ENCODE results near the gene MCCC2. TPM values are rescaled to one million over a fixed set of nuclear protein-coding genes. Genes with fewer than 3 reads are reported as not detected.
A peak's percentile ranks its signal among the peaks of the same experiment; 100 is the strongest.

Gene MCCC2
- total and polyA plus RNA-seq, 2 donors from 2014 or later: 57.7 to 61.0 TPM

GRCh38 chr5:71693828-71694427 lies 106.8 kb downstream of the MCCC2 start:
- no peak for TF ChIP-seq CTCF (IDR thresholded peaks at IDR 0.05; ENCODE audit: borderline replicate concordance, extremely low read depth, insufficient read depth)
- Histone ChIP-seq H3K4me3 (ENCODE audit: low read length in 3 of 3) (no peak overlapping the region), H3K27me3 (ENCODE audit: control insufficient read depth, insufficient read depth, low read length) (no peaks in the 10 kb centered on the region), H3K9ac (ENCODE audit: low read length in 3 of 3) (no peak overlapping the region), H3K27ac (ENCODE audit: low read depth in 2 of 2, low read length in 2 of 2) (no peak overlapping the region), H3K9me3 (ENCODE audit: control insufficient read depth in 2 of 3, insufficient read depth in 1 of 3, low read length in 3 of 3) (no peaks in the 10 kb centered on the region), H3K36me3 (ENCODE audit: control insufficient read depth in 2 of 3, insufficient read depth in 3 of 3, low read length in 3 of 3) (no peaks in the 10 kb centered on the region), H3K4me1 (ENCODE audit: control insufficient read depth in 2 of 3, insufficient read depth in 2 of 3, low read depth in 1 of 3, low read length in 3 of 3) (peaks cover 0 to 2% (median 0%) of the 10 kb centered on the region in 3 donors)
- DNase-seq (peak in 3 of 5 donors; percentile 24 to 50 (median 41)), FAIRE-seq (no peak)
- intact Hi-C loops (cut with DNase I): no loop called here

GRCh38 chr5:71695071-71695470 lies 107.9 kb downstream of the MCCC2 start:
- Histone ChIP-seq H3K9me3 (ENCODE audit: control insufficient read depth in 2 of 3, insufficient read depth in 1 of 3, low read length in 3 of 3) (no peaks in the 10 kb centered on the region), H3K27ac (ENCODE audit: low read depth in 2 of 2, low read length in 2 of 2) (no peak overlapping the region), H3K36me3 (ENCODE audit: control insufficient read depth in 2 of 3, insufficient read depth in 3 of 3, low read length in 3 of 3) (no peaks in the 10 kb centered on the region), H3K4me1 (ENCODE audit: control insufficient read depth in 2 of 3, insufficient read depth in 2 of 3, low read depth in 1 of 3, low read length in 3 of 3) (peaks cover 0 to 2% (median 0%) of the 10 kb centered on the region in 3 donors), H3K27me3 (ENCODE audit: control insufficient read depth, insufficient read depth, low read length) (no peaks in the 10 kb centered on the region), H3K4me3 (ENCODE audit: low read length in 3 of 3) (no peak overlapping the region), H3K9ac (ENCODE audit: low read length in 3 of 3) (no peak overlapping the region)
- FAIRE-seq: no peak
- no peak for DNase-seq
- intact Hi-C loops (cut with DNase I): no loop called here
- TF ChIP-seq CTCF (IDR thresholded peaks at IDR 0.05; ENCODE audit: borderline replicate concordance, extremely low read depth, insufficient read depth): no peak

- no peak overlapping the region for H3K4me3 ChIP-seq (ENCODE audit: low read length in 3 of 3)
- no peaks in the 10 kb centered on the region for H3K36me3 ChIP-seq (ENCODE audit: control insufficient read depth in 2 of 3, insufficient read depth in 3 of 3, low read length in 3 of 3)
- FAIRE-seq (no peak), DNase-seq (peak in 2 of 5 donors; percentile 14 to 16)
- H3K4me1 ChIP-seq (ENCODE audit: control insufficient read depth in 2 of 3, insufficient read depth in 2 of 3, low read depth in 1 of 3, low read length in 3 of 3): peaks cover 0 to 2% (median 0%) of the 10 kb centered on the region in 3 donors
- H3K9me3 ChIP-seq (ENCODE audit: control insufficient read depth in 2 of 3, insufficient read depth in 1 of 3, low read length in 3 of 3): no peaks in the 10 kb centered on the region
- no peak overlapping the region for H3K27ac ChIP-seq (ENCODE audit: low read depth in 2 of 2, low read length in 2 of 2)
- intact Hi-C loops (cut with DNase I): no loop called here
- H3K9ac ChIP-seq (ENCODE audit: low read length in 3 of 3): no peak overlapping the region
- TF ChIP-seq CTCF (IDR thresholded peaks at IDR 0.05; ENCODE audit: borderline replicate concordance, extremely low read depth, insufficient read depth): no peak
- no peaks in the 10 kb centered on the region for H3K27me3 ChIP-seq (ENCODE audit: control insufficient read depth, insufficient read depth, low read length)
Observed at GRCh38 chr5:71695595-71695994, 108.5 kb downstream of the MCCC2 start.

- no peak for FAIRE-seq
- DNase-seq: no peak
- H3K36me3 ChIP-seq (ENCODE audit: control insufficient read depth in 2 of 3, insufficient read depth in 3 of 3, low read length in 3 of 3): no peaks in the 10 kb centered on the region
- H3K27me3 ChIP-seq (ENCODE audit: control insufficient read depth, insufficient read depth, low read length): no peaks in the 10 kb centered on the region
- TF ChIP-seq CTCF (IDR thresholded peaks at IDR 0.05; ENCODE audit: borderline replicate concordance, extremely low read depth, insufficient read depth): no peak
- H3K9ac ChIP-seq (ENCODE audit: low read length in 3 of 3): no peak overlapping the region
- no peak overlapping the region for H3K4me3 ChIP-seq (ENCODE audit: low read length in 3 of 3)
- no peak overlapping the region for H3K27ac ChIP-seq (ENCODE audit: low read depth in 2 of 2, low read length in 2 of 2)
- H3K9me3 ChIP-seq (ENCODE audit: control insufficient read depth in 2 of 3, insufficient read depth in 1 of 3, low read length in 3 of 3): no peaks in the 10 kb centered on the region
- intact Hi-C loops (cut with DNase I): no loop called here
- peaks cover 0 to 2% (median 0%) of the 10 kb centered on the region in 3 donors for H3K4me1 ChIP-seq (ENCODE audit: control insufficient read depth in 2 of 3, insufficient read depth in 2 of 3, low read depth in 1 of 3, low read length in 3 of 3)
Observed at GRCh38 chr5:71697967-71698366, 110.8 kb downstream of the MCCC2 start.
